LNCAP (cell line): Measurements from ENCODE around the gene HNMT.

Experiments used
- CTCF ChIP-seq: fragments of 450-650 bp; IDR thresholded peaks from 2 replicates; pipeline ENCODE4 v1.5.1; 2017; ENCODE audit warnings: mild to moderate bottlenecking

The HNMT gene

GRCh38 chr2:138034536-138034935 is 70.3 kb downstream of the HNMT start:
- TF ChIP-seq CTCF: no peak

- no peak for TF ChIP-seq CTCF
Observed at GRCh38 chr2:138035608-138036217, 71.4 kb downstream of the HNMT start.

GRCh38 chr2:138036522-138036921 is 72.2 kb downstream of the HNMT start:
- no peak for TF ChIP-seq CTCF

GRCh38 chr2:138037090-138037489 is 72.8 kb downstream of the HNMT start:
- no peak for TF ChIP-seq CTCF

GRCh38 chr2:138040616-138041015 is 76.3 kb downstream of the HNMT start:
- TF ChIP-seq CTCF: no peak

- TF ChIP-seq CTCF: no peak
Observed at GRCh38 chr2:138042311-138042710, 78.0 kb downstream of the HNMT start.

GRCh38 chr2:138058427-138058826 is 94.2 kb downstream of the HNMT start:
- no peak for TF ChIP-seq CTCF
